ENCODE results near the gene PRDM16. TPM values are rescaled to one million over a fixed set of nuclear protein-coding genes. Genes with fewer than 3 reads are reported as not detected.
"Not testable (repeated sequence)": the region's sequence is repeated elsewhere in the genome, so short reads cannot be mapped to it uniquely, and the experiment has no call there.

Gene PRDM16
- total and polyA plus RNA-seq, 2 of the 13 experiments (the other 11 are each of a cell fraction or from before 2014, with no cell fraction given) = 0.15 to 0.81 TPM

DNA sequence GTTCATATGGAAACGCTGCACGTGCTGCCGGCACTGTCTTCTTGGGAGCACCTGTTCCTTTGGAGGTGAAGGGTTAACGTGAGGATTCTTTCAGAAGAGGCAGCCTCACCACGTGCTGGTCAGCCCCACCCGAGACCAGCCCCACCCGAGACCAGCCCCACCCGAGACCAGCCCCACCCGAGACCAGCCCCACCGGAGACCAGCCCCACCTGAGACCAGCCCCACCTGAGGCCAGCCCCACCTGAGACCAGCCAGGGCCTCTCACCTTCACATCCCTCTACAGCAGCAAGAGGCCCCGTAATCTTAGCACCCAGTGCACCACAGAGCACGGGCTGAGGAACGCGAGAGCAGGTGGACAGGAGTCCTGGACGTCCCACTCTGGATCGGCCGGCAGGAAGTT, 18.0 kb downstream of the PRDM16 start:
- TF ChIP-seq ZKSCAN5 (CRISPR knock-in tag; IDR thresholded peaks at IDR 0.05) (no peak), ZNF547 (CRISPR knock-in tag; IDR thresholded peaks at IDR 0.05) (no peak), ZNF879 (CRISPR knock-in tag; IDR thresholded peaks at IDR 0.05) (no peak), ZNF709 (CRISPR knock-in tag; IDR thresholded peaks at IDR 0.05) (no peak), ZSCAN31 (CRISPR knock-in tag; IDR thresholded peaks at IDR 0.05; ENCODE audit: low read depth) (no peak), ZNF629 (CRISPR knock-in tag; conservative IDR thresholded peaks at IDR 0.05) (no peak), ZSCAN30 (CRISPR knock-in tag; IDR thresholded peaks at IDR 0.05) (no peak), ZNF589 (CRISPR knock-in tag; conservative IDR thresholded peaks at IDR 0.05) (no peak), KLF15 (CRISPR knock-in tag; IDR thresholded peaks at IDR 0.05; ENCODE audit: borderline replicate concordance) (no peak), MIER3 (CRISPR knock-in tag; IDR thresholded peaks at IDR 0.05; ENCODE audit: borderline replicate concordance) (no peak), ARNT2 (CRISPR knock-in tag; IDR thresholded peaks at IDR 0.05; ENCODE audit: low read depth) (no peak)
- TF ChIP-seq, protein P1, sequence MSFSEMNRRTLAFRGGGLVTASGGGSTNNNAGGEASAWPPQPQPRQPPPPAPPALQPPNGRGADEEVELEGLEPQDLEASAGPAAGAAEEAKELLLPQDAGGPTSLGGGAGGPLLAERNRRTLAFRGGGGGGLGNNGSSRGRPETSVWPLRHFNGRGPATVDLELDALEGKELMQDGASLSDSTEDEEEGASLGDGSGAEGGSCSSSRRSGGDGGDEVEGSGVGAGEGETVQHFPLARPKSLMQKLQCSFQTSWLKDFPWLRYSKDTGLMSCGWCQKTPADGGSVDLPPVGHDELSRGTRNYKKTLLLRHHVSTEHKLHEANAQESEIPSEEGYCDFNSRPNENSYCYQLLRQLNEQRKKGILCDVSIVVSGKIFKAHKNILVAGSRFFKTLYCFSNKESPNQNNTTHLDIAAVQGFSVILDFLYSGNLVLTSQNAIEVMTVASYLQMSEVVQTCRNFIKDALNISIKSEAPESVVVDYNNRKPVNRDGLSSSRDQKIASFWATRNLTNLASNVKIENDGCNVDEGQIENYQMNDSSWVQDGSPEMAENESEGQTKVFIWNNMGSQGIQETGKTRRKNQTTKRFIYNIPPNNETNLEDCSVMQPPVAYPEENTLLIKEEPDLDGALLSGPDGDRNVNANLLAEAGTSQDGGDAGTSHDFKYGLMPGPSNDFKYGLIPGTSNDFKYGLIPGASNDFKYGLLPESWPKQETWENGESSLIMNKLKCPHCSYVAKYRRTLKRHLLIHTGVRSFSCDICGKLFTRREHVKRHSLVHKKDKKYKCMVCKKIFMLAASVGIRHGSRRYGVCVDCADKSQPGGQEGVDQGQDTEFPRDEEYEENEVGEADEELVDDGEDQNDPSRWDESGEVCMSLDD (CRISPR knock-in tag; IDR thresholded peaks at IDR 0.05; ENCODE audit: borderline replicate concordance) = no peak
- TF ChIP-seq, protein P2, sequence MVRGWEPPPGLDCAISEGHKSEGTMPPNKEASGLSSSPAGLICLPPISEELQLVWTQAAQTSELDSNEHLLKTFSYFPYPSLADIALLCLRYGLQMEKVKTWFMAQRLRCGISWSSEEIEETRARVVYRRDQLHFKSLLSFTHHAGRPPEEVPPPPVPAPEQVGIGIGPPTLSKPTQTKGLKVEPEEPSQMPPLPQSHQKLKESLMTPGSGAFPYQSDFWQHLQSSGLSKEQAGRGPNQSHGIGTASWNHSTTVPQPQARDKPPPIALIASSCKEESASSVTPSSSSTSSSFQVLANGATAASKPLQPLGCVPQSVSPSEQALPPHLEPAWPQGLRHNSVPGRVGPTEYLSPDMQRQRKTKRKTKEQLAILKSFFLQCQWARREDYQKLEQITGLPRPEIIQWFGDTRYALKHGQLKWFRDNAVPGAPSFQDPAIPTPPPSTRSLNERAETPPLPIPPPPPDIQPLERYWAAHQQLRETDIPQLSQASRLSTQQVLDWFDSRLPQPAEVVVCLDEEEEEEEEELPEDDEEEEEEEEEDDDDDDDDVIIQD (CRISPR knock-in tag; IDR thresholded peaks at IDR 0.05; ENCODE audit: low read depth) = no peak
- TF ChIP-seq, protein P3, sequence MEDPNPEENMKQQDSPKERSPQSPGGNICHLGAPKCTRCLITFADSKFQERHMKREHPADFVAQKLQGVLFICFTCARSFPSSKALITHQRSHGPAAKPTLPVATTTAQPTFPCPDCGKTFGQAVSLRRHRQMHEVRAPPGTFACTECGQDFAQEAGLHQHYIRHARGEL (CRISPR knock-in tag; IDR thresholded peaks at IDR 0.05) = no peak
- DNase-seq (ENCODE audit: low spot score) (no peak), ATAC-seq (no peak), FAIRE-seq (no peak)
- H3K27ac ChIP-seq (ENCODE audit: extremely low read length, insufficient read depth, low read length) = no peak overlapping the region
- in situ Hi-C loops (cut with HindIII; ENCODE audit: extremely low pct_ligation_motif_present, low pct_unique_long_range_greater_than_20kb) = no loop called here
- WGBS (ENCODE audit: low lambda C conversion rate) = 81% methylated on average over 10 of the region's 17 CpGs
- H4K20me1 ChIP-seq (ENCODE audit: insufficient read depth, low read length) = no peaks in the 10 kb centered on the region
- H3K9ac ChIP-seq (ENCODE audit: insufficient read depth, low read depth, low read length) = no peak overlapping the region
- no peaks in the 10 kb centered on the region for H3K4me1 ChIP-seq (ENCODE audit: insufficient read depth, low read length)
- H3K79me2 ChIP-seq (ENCODE audit: insufficient read depth, low read length) = no peaks in the 10 kb centered on the region
- H2AFZ ChIP-seq (ENCODE audit: low read length) = no peak overlapping the region
- intact Hi-C loops (cut with micrococcal nuclease; ENCODE audit: unreplicated experiment) = no loop called here
- POLR2A ChIA-PET = no interaction called here
- no peaks in the 10 kb centered on the region for H3K36me3 ChIP-seq (replicated peaks in 1 of 2; ENCODE audit: control insufficient read depth in 1 of 2, insufficient read depth in 2 of 2, low read length in 2 of 2)
- no peaks in the 10 kb centered on the region for H3K9me3 ChIP-seq (ENCODE audit: low read length)
- no peak overlapping the region for H3K4me3 ChIP-seq (replicated peaks in 1 of 3; ENCODE audit: insufficient read depth in 1 of 3, low read depth in 2 of 3, low read length in 3 of 3)
- peaks cover 0 to 6% of the 10 kb centered on the region in 2 experiments; a peak in 2 of 5 replicates for H3K27me3 ChIP-seq (ENCODE audit: control insufficient read depth in 1 of 2, insufficient read depth in 2 of 2, low read length in 2 of 2)
- BruUV-seq (replicated peaks) = no TSS peak
- CTCF ChIA-PET (ENCODE audit: low intra/inter-chr PET ratio, low total read pairs) = no interaction called here
- H3K4me2 ChIP-seq (ENCODE audit: low read depth, low read length) = no peak overlapping the region

DNA sequence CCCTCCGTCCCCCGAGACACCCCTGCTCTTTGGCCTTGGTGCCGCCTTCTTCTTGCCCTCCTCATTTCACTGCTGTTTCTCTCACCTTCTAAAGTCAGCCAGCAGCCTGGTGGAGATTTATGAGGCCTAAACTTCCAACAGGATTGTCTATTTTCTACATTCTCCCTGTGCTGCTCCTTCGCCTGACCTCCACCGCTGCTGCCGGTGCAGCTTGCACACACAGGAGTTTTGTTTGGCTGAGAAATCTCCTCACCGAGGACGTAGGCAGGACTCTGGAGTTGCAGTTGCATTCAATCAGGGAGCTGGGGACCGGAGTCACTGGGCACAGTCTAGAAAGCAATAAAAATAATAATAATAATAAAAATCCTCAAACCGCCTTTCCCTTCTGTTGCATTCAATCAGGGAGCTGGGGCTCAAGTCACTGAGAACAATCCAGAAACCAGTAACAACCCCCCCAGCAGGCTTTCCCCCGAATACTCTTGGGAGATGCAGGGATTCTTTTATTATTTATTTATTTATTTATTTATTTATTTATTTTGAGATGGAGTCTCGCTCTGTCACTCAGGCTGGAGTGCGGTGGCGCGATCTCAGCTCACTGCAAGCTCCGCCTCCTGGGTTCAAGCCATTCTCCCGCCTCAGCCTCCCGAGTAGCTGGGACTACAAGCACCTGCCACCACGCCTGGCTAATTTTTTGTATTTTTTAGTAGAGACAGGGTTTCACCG, 19.1 kb downstream of the PRDM16 start:
- H3K4me1 ChIP-seq (ENCODE audit: insufficient read depth, low read length); H3K4me3 ChIP-seq (replicated peaks in 1 of 3; ENCODE audit: insufficient read depth in 1 of 3, low read depth in 2 of 3, low read length in 3 of 3); DNase-seq (ENCODE audit: low spot score); H3K36me3 ChIP-seq (replicated peaks in 1 of 2; ENCODE audit: control insufficient read depth in 1 of 2, insufficient read depth in 2 of 2, low read length in 2 of 2); ATAC-seq; BruUV-seq (replicated peaks); CTCF ChIA-PET (ENCODE audit: low intra/inter-chr PET ratio, low total read pairs); H3K4me2 ChIP-seq (ENCODE audit: low read depth, low read length); intact Hi-C loops (cut with micrococcal nuclease; ENCODE audit: unreplicated experiment); H3K27ac ChIP-seq (ENCODE audit: extremely low read length, insufficient read depth, low read length); H3K9ac ChIP-seq (ENCODE audit: insufficient read depth, low read depth, low read length); POLR2A ChIA-PET; H2AFZ ChIP-seq (ENCODE audit: low read length); in situ Hi-C loops (cut with HindIII; ENCODE audit: extremely low pct_ligation_motif_present, low pct_unique_long_range_greater_than_20kb); H3K27me3 ChIP-seq (ENCODE audit: control insufficient read depth in 1 of 2, insufficient read depth in 2 of 2, low read length in 2 of 2); FAIRE-seq; H3K9me3 ChIP-seq (ENCODE audit: low read length); H4K20me1 ChIP-seq (ENCODE audit: insufficient read depth, low read length); H3K79me2 ChIP-seq (ENCODE audit: insufficient read depth, low read length): not testable (repeated sequence)
- WGBS (ENCODE audit: low lambda C conversion rate) = 67% methylated on average over 20 of the region's 20 CpGs
